HCT116 (cell line): ENCODE results near the gene CYP2A6. TPM values are rescaled to one million over a fixed set of nuclear protein-coding genes. Genes with fewer than 3 reads are reported as not detected.

Experiments
- ATAC-seq: fragments of 200-7000 bp; cut with Tn5 transposase; 2 replicates; pipeline ENCODE4 v1.9.1; 2020; ENCODE audit warnings: mild to moderate bottlenecking, moderate library complexity
- BruUV-seq: library from RNA; stranded (reverse); fragments of 400-500 nt; replicated peaks from 2 replicates; lab custom pipeline; 2021; lab: Mats Ljungman, UMichigan
- CTCF ChIA-PET: fragments of 300-600 bp; sonication (Branson Sonifier 250); formaldehyde crosslinking; loops from one replicate; lab custom pipeline; 2021; ENCODE audit warnings: antibody characterized with exemption; lab: Charles Lee
- POLR2A ChIA-PET: fragments of 300-600, 350-600 bp; sonication (Branson Sonifier 250); formaldehyde crosslinking; loops from one replicate; lab custom pipeline; 2021; ENCODE audit warnings: antibody characterized with exemption; lab: Charles Lee
- RAD21 ChIA-PET, 2 experiments: fragments of 300-600 bp; sonication (Branson Sonifier 250); formaldehyde crosslinking; loops; one replicate each; lab custom pipeline; 2023; ENCODE audit warnings: low total read pairs in 2 of 2; ENCODE audit not compliant: uncharacterized antibody in 2 of 2, unreplicated experiment in 2 of 2, low non-redundant PET in 1 of 2; lab: Charles Lee
- DNase-seq: peaks from one replicate; pipeline ENCODE4 v3.0.0-alpha.2; 2010; ENCODE audit warnings: low read depth, low spot score
- H2AFZ ChIP-seq: fragments of 200-600 bp; shearing (Covaris generic), sonication (generic); 2 replicates; pipeline ENCODE4 v1.6.1; 2017; ENCODE audit warnings: low read depth, mixed run types, mixed read lengths, antibody characterized with exemption, low read length; ENCODE audit not compliant: poor library complexity, severe bottlenecking
- H3K27ac ChIP-seq: 2 replicates; pipeline ENCODE4 v1.5.1; 2012; ENCODE audit warnings: low read depth, low read length
- H3K27me3 ChIP-seq: fragments of 200-600 bp; sonication (generic); 2 replicates; pipeline ENCODE4 v1.6.1; 2016; ENCODE audit warnings: mixed run types, low read length, mixed read lengths; ENCODE audit not compliant: insufficient read depth
- H3K36me3 ChIP-seq, 2 experiments: fragments of 200-500 bp in 1 of 2; fragments of 200-600 bp in 1 of 2; sonication (Bioruptor generic) in 1 of 2; sonication (generic) in 1 of 2; 2 replicates each; pipeline versions ENCODE4 v1.5.1 to v1.6.1; 2014 to 2016; ENCODE audit warnings: low read length in 2 of 2, inconsistent platforms in 1 of 2, mixed read lengths in 1 of 2, mixed run types in 1 of 2; ENCODE audit not compliant: insufficient read depth in 2 of 2, control insufficient read depth in 1 of 2
- H3K4me1 ChIP-seq, 2 experiments: fragments of 200-600 bp in 1 of 2; sonication (generic) in 1 of 2; 2 replicates each; pipeline versions ENCODE4 v1.5.1 to v1.6.1; 2012 to 2017; ENCODE audit warnings: low read length in 2 of 2, inconsistent platforms in 1 of 2, mild to moderate bottlenecking in 1 of 2, mixed read lengths in 1 of 2, mixed run types in 1 of 2, moderate library complexity in 1 of 2; ENCODE audit not compliant: insufficient read depth in 2 of 2, control insufficient read depth in 1 of 2
- H3K4me2 ChIP-seq: fragments of 200-600 bp; sonication (generic); 2 replicates; pipeline ENCODE4 v1.6.1; 2017; ENCODE audit warnings: mixed run types, low read length, mixed read lengths
- H3K4me3 ChIP-seq, 2 experiments: fragments of 200-600 bp in 1 of 2; sonication (generic) in 1 of 2; replicated peaks in 1 of 2; 2 replicates each; pipeline ENCODE4 v1.5.1; 2011 to 2016; ENCODE audit warnings: low read length in 2 of 2, control low read depth in 1 of 2, low read depth in 1 of 2, mild to moderate bottlenecking in 1 of 2, mixed read lengths in 1 of 2, mixed run types in 1 of 2
- H3K79me2 ChIP-seq: fragments of 200-600 bp; sonication (generic); 2 replicates; pipeline ENCODE4 v1.6.1; 2017; ENCODE audit warnings: mild to moderate bottlenecking, mixed run types, low read length, moderate library complexity, mixed read lengths; ENCODE audit not compliant: insufficient read depth
- H3K9ac ChIP-seq: fragments of 200-600 bp; sonication (generic); 2 replicates; pipeline ENCODE4 v1.6.1; 2016; ENCODE audit warnings: low read length, mixed read lengths
- H3K9me2 ChIP-seq: fragments of 200-600 bp; sonication (generic), shearing (Covaris generic); 2 replicates; pipeline ENCODE4 v1.6.1; 2017; ENCODE audit warnings: mixed run types, mild to moderate bottlenecking, moderate library complexity; ENCODE audit not compliant: insufficient read depth
- H3K9me3 ChIP-seq, 2 experiments: fragments of 200-500 bp in 1 of 2; fragments of 200-600 bp in 1 of 2; sonication (Bioruptor generic) in 1 of 2; sonication (generic) in 1 of 2; 2 replicates each; pipeline ENCODE4 v1.6.1; 2014 to 2017; ENCODE audit warnings: low read length in 2 of 2, mixed read lengths in 2 of 2, inconsistent platforms in 1 of 2, low read depth in 1 of 2, mild to moderate bottlenecking in 1 of 2, mixed run types in 1 of 2, moderate library complexity in 1 of 2; ENCODE audit not compliant: control insufficient read depth in 1 of 2, insufficient read depth in 1 of 2
- H4K20me1 ChIP-seq: fragments of 200-600 bp; sonication (generic), shearing (Covaris generic); 2 replicates; pipeline ENCODE4 v1.6.1; 2017; ENCODE audit warnings: mixed run types, mild to moderate bottlenecking, moderate library complexity; ENCODE audit not compliant: insufficient read depth
- ATF3 ChIP-seq: IDR thresholded peaks from 2 replicates; pipeline ENCODE4 v1.6.1; 2012
- CEBPB ChIP-seq: IDR thresholded peaks from 2 replicates; pipeline ENCODE4 v1.6.1; 2012; ENCODE audit warnings: low read depth
- CTCF ChIP-seq, 3 experiments: fragments of 200-600 bp in 1 of 3; sonication (generic) in 1 of 3; IDR thresholded peaks in 2 of 3; conservative IDR thresholded peaks in 1 of 3; 2 replicates each; pipeline ENCODE4 v1.5.1; 2012 to 2017; ENCODE audit warnings: low read depth in 2 of 3, low read length in 2 of 3, antibody characterized with exemption in 1 of 3, borderline replicate concordance in 1 of 3, control low read depth in 1 of 3, mild to moderate bottlenecking in 1 of 3, mixed read lengths in 1 of 3, mixed run types in 1 of 3, moderate library complexity in 1 of 3; ENCODE audit not compliant: insufficient read depth in 1 of 3
- EZH2 ChIP-seq: fragments of 200-600 bp; sonication (generic); IDR thresholded peaks from 2 replicates; pipeline ENCODE4 v1.6.1; 2017; ENCODE audit warnings: antibody characterized with exemption, mixed run types
- EZH2phosphoT487 ChIP-seq: fragments of 200-600 bp; IDR thresholded peaks from 2 replicates; pipeline ENCODE4 v1.6.1; 2018; ENCODE audit warnings: antibody characterized with exemption, borderline replicate concordance
- FOSL1 ChIP-seq: IDR thresholded peaks from 2 replicates; pipeline ENCODE4 v1.6.1; 2012; ENCODE audit warnings: low read depth
- REST ChIP-seq: IDR thresholded peaks from 2 replicates; pipeline ENCODE4 v1.6.1; 2012; ENCODE audit warnings: low read depth
- SIN3A ChIP-seq: IDR thresholded peaks from 2 replicates; pipeline ENCODE4 v1.6.1; 2012; ENCODE audit warnings: low read depth
- TCF7L2 ChIP-seq: IDR thresholded peaks from 2 replicates; pipeline ENCODE4 v1.7.0; 2011; ENCODE audit warnings: borderline replicate concordance, inconsistent platforms; ENCODE audit not compliant: insufficient read depth, insufficient read length; ENCODE audit errors: extremely low read depth
- YY1 ChIP-seq: IDR thresholded peaks from 2 replicates; pipeline ENCODE4 v1.6.1; 2011; ENCODE audit warnings: low read length, low read depth, moderate library complexity, mild to moderate bottlenecking; ENCODE audit not compliant: insufficient replicate concordance; ENCODE audit errors: extremely low read depth
- ZNF274 ChIP-seq: fragments of 200-500 bp; sonication (Bioruptor generic); IDR thresholded peaks from 2 replicates; pipeline ENCODE4 v1.6.1; 2014; ENCODE audit warnings: mild to moderate bottlenecking, low read depth, low read length, inconsistent platforms
- intact Hi-C: fragments of 100-400 bp; cut with micrococcal nuclease; formaldehyde crosslinking; loops from 2 replicates; pipeline ENCODE4 v1.10.0; 2022
- total RNA-seq: library from RNA; stranded (reverse); gene quantifications from one replicate; pipeline ENCODE4 v1.2.1, GENCODE V29; 2021; ENCODE audit not compliant: unreplicated experiment

The CYP2A6 gene
- total RNA-seq, 1 experiment from 2014 or later: 0.57 TPM

GRCh38 chr19:40804783-40805242 lies 45.4 kb downstream of the CYP2A6 start:
- ATAC-seq (no peak), DNase-seq (no peak)
- Histone ChIP-seq H3K4me2 (no peak overlapping the region), H3K9me3 (no peaks in the 10 kb centered on the region), H3K27me3 (no peaks in the 10 kb centered on the region), H2AFZ (no peak overlapping the region), H3K9me2 (no peaks in the 10 kb centered on the region), H3K79me2 (peaks cover 82% of the 10 kb centered on the region), H3K4me1 (peaks cover 13 to 61% of the 10 kb centered on the region in 2 experiments; a peak in 3 of 4 replicates), H3K4me3 (no peak overlapping the region), H4K20me1 (peaks cover 4% of the 10 kb centered on the region; the same call in 1 of the 2 replicates), H3K9ac (no peak overlapping the region), H3K36me3 (peaks cover 17 to 33% of the 10 kb centered on the region in 2 experiments; a peak in 3 of 4 replicates), H3K27ac (no peak overlapping the region)
- intact Hi-C loops: no loop called here
- ChIA-PET RAD21 (no interaction called here), POLR2A (no interaction called here), CTCF (interaction anchor here (0.7 kb wide), 1 partner anchor 28 kb away, joined by 3 read pairs; no protein-coding TSS in a partner anchor)
- TF ChIP-seq EZH2: no peak
- TF ChIP-seq CTCF (IDR thresholded peaks at IDR 0.05 in 2 of 3, conservative IDR thresholded peaks at IDR 0.05 in 1 of 3; ENCODE audit: borderline replicate concordance in 1 of 3, insufficient read depth in 1 of 3, low read depth in 2 of 3, low read length in 2 of 3): peak in 2 of 3 experiments; percentile 5 to 16; a peak in 1 of 6 replicates
- BruUV-seq: no TSS peak

- no peak overlapping the region for H3K4me3 ChIP-seq
- H2AFZ ChIP-seq: no peak overlapping the region
- H3K9ac ChIP-seq: no peak overlapping the region
- intact Hi-C loops: no loop called here
- ATAC-seq: no peak
- ChIA-PET POLR2A (no interaction called here), RAD21 (no interaction called here), CTCF (no interaction called here)
- peaks cover 13 to 61% of the 10 kb centered on the region in 2 experiments; a peak in 3 of 4 replicates for H3K4me1 ChIP-seq
- BruUV-seq: no TSS peak
- H4K20me1 ChIP-seq: peaks cover 4% of the 10 kb centered on the region; the same call in 1 of the 2 replicates
- no peaks in the 10 kb centered on the region for H3K27me3 ChIP-seq
- 0 out of 2 replicates have a peak overlapping the region, but pooled peaks have one; percentile 10 for H3K4me2 ChIP-seq
- peak overlapping the region; percentile 33; the same call in 1 of the 2 replicates for H3K27ac ChIP-seq
- H3K79me2 ChIP-seq: peaks cover 87% of the 10 kb centered on the region
- H3K9me3 ChIP-seq: no peaks in the 10 kb centered on the region
- H3K9me2 ChIP-seq: no peaks in the 10 kb centered on the region
- peaks cover 17 to 33% of the 10 kb centered on the region in 2 experiments; a peak in 3 of 4 replicates for H3K36me3 ChIP-seq
- no peak for DNase-seq
- TF ChIP-seq EZH2phosphoT487: no peak
- TF ChIP-seq ATF3: no peak
- TF ChIP-seq CEBPB: no peak
- TF ChIP-seq TCF7L2: no peak
- no peak for TF ChIP-seq SIN3A
- no peak for TF ChIP-seq FOSL1
- TF ChIP-seq YY1: no peak
- no peak for TF ChIP-seq ZNF274
- no peak for TF ChIP-seq REST
Measured at GRCh38 chr19:40803857-40804782, 46.1 kb downstream of the CYP2A6 start.
